GM19438 (cell line): ENCODE results near the gene ZNF516.

Experiments used
- ATAC-seq: cut with Tn5 transposase; IDR thresholded peaks from one replicate; pipeline ENCODE4 v1.9.1; 2021; ENCODE audit warnings: low read depth; ENCODE audit not compliant: unreplicated experiment

ZNF516 gene

DNA sequence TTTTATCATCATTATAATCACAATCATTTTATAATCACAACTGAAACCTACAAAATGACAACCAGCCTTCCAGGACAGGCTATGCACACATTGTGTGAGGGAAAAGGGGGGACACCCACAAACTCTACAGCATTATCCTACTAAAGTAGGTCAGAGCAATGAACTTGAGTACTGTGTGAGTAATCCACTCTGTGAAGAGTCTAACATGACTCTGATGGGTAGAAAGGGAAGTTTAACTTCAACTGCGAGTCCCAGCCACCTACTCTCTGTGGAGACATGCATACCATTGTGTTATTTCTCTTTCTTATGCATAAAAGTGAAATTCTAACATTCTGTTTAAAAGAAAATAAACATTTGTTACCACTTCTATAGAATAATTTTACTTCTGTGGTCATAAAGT is 177.9 kb downstream of the ZNF516 start:
- ATAC-seq: no peak

DNA sequence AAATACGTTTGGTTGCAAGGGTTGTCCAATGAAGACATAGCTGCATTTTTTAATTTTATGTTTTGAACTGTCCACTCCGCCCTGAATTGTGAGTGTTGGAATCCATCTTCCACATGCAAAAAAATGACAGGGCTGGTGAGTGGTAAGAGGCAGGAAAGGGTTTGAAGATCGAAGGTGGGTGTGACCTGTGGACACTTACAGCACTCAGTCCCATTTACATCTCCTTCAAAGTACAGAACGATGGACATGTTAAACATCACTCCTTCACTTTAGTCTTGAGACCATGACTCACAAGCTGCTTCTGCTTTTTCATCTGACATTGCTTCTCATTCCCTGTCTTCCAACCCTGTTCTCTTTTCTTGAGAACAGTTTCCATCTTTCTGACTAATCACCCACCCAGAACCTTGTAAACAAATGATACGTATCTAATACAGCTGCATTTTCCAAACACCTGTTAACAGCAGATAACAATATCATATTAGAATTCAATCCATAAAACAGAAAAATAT is 179.3 kb downstream of the ZNF516 start:
- ATAC-seq: no peak

DNA sequence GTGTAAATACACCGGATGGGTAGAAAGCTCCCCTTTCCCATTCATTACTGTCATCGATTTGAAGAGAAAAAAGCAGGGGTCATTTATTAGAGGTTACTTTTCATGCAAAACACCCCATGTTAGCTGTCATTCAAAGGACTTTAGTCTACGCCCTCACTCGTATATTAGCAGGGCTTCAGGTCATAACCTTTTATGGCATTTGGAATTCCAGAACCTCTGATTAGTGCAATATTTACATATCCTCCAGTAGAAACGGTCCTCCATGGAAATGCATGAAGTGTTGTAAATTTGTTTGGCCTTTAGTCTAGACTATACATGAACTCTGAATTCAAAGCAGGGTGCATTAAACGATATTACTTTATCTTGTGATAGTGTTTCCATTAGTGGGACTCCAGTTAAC is 180.5 kb downstream of the ZNF516 start:
- ATAC-seq: no peak

DNA sequence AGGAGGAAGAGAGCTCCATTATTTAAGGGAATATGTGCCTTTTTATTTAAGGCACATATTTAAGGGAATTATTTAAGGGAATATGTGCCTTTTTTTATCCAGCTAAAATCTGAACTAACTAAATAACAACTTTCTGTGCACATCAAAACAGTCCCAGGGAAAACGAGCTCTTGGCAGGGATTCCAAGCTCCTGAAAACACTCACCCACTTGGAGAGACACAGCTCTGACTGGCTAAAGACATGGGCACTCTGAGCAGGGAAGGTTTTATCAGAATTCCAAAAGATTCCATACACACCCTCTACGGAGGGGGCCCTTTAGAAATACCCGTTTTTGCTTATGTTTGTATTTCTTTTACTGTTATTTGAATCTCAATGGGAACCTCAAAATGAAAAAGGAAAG is 181.0 kb downstream of the ZNF516 start:
- ATAC-seq: no peak
